ENCODE measurements around the gene SYT13.
A peak's percentile ranks its signal among the peaks of the same experiment; 100 is the strongest.

SYT13 gene

GRCh38 chr11:45285930-45286632, at the start of gene SYT13:
Gene SYT13 (minus strand): TSS chr11:45286341. CDS start chr11:45286207, 134 bp downstream.
- DNase-seq (ENCODE audit: low read depth): no peak
- no peak for TF ChIP-seq CTCF (IDR thresholded peaks at IDR 0.05; ENCODE audit: control insufficient read depth, extremely low read depth, insufficient read depth)
- H3K4me3 ChIP-seq (ENCODE audit: low read depth, low read length): no peak within 1 kb of the TSS

- H3K4me3 ChIP-seq (ENCODE audit: low read depth, low read length): no peak overlapping the region
- no peak for TF ChIP-seq CTCF (IDR thresholded peaks at IDR 0.05; ENCODE audit: control insufficient read depth, extremely low read depth, insufficient read depth)
- DNase-seq (ENCODE audit: low read depth): no peak
Observed at GRCh38 chr11:45335434-45335833, 49.3 kb upstream of the SYT13 start.

- no peak overlapping the region for H3K4me3 ChIP-seq (ENCODE audit: low read depth, low read length)
- DNase-seq (ENCODE audit: low read depth): no peak
- TF ChIP-seq CTCF (IDR thresholded peaks at IDR 0.05; ENCODE audit: control insufficient read depth, extremely low read depth, insufficient read depth): no peak
Observed at GRCh38 chr11:45334836-45335235, 48.7 kb upstream of the SYT13 start.

- no peak for DNase-seq (ENCODE audit: low read depth)
- TF ChIP-seq CTCF (IDR thresholded peaks at IDR 0.05; ENCODE audit: control insufficient read depth, extremely low read depth, insufficient read depth): no peak
- H3K4me3 ChIP-seq (ENCODE audit: low read depth, low read length): no peak overlapping the region
Observed at GRCh38 chr11:45334410-45334809, 48.3 kb upstream of the SYT13 start.

- no peak overlapping the region for H3K4me3 ChIP-seq (ENCODE audit: low read depth, low read length)
- no peak for TF ChIP-seq CTCF (IDR thresholded peaks at IDR 0.05; ENCODE audit: control insufficient read depth, extremely low read depth, insufficient read depth)
- no peak for DNase-seq (ENCODE audit: low read depth)
Observed at GRCh38 chr11:45333001-45333971, 47.1 kb upstream of the SYT13 start.

GRCh38 chr11:45332276-45332934, 46.3 kb upstream of the SYT13 start:
- peak; percentile 70 for TF ChIP-seq CTCF (IDR thresholded peaks at IDR 0.05; ENCODE audit: control insufficient read depth, extremely low read depth, insufficient read depth)
- DNase-seq (ENCODE audit: low read depth): no peak
- no peak overlapping the region for H3K4me3 ChIP-seq (ENCODE audit: low read depth, low read length)
